OCI-LY7 (cell line): ENCODE measurements around the gene ATP12A.

Experiments used
- CTCF ChIP-seq: fragments of 200-600 bp; sonication (generic); conservative IDR thresholded peaks from 2 replicates; pipeline ENCODE4 v1.5.1; 2014; ENCODE audit warnings: mild to moderate bottlenecking, antibody characterized with exemption, low read length, moderate library complexity, mixed read lengths
- EZH2phosphoT487 ChIP-seq: fragments of 200-600 bp; sonication (generic); IDR thresholded peaks from 2 replicates; pipeline ENCODE4 v1.6.1; 2018; ENCODE audit warnings: low read depth, borderline replicate concordance, mild to moderate bottlenecking, mixed run types, antibody characterized with exemption, low read length, moderate library complexity, mixed read lengths

- TF ChIP-seq CTCF: no peak
- no peak for TF ChIP-seq EZH2phosphoT487
These were observed 65.8 kb downstream of the ATP12A start for GRCh38 chr13:24745861-24746617.
